SU-DHL-6 (cell line): Measurements from ENCODE around the gene TMEM37.

ENCODE experiments used
- EZH2phosphoT487 ChIP-seq: fragments of 200-600 bp; sonication (generic), shearing (Covaris generic); conservative IDR thresholded peaks from 2 replicates; pipeline ENCODE4 v1.6.1; 2018; ENCODE audit warnings: mild to moderate bottlenecking, antibody characterized with exemption, low read length, moderate library complexity, mixed read lengths
- TF ChIP-seq, protein P1 (sequence below): fragments of 200-600 bp; sonication (generic); IDR thresholded peaks from one replicate; pipeline ENCODE4 v1.5.1; 2017; ENCODE audit warnings: antibody characterized with exemption, mild to moderate bottlenecking, low read length, moderate library complexity; ENCODE audit not compliant: insufficient read depth, poor library complexity, severe bottlenecking

DNA sequence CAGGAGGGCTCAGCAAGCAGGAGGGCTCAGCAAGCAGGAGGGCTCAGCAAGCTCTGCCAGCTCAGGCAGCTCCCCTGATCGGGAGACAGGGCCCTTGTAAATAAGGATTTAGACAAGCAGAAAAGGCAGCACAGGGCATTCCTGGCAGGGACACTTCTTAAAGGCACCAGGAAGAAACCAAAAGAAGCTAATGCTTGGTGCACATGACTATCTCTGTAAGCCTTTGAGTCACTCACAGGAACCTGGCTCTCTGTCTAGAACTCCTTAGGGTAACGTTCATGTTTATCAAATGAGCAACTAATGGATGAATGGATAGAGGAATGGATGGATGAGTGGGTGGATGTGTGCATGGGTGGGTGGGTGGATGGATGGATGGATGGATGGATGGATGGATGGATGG is 28.4 kb downstream of the TMEM37 start:
- TF ChIP-seq, protein P1, sequence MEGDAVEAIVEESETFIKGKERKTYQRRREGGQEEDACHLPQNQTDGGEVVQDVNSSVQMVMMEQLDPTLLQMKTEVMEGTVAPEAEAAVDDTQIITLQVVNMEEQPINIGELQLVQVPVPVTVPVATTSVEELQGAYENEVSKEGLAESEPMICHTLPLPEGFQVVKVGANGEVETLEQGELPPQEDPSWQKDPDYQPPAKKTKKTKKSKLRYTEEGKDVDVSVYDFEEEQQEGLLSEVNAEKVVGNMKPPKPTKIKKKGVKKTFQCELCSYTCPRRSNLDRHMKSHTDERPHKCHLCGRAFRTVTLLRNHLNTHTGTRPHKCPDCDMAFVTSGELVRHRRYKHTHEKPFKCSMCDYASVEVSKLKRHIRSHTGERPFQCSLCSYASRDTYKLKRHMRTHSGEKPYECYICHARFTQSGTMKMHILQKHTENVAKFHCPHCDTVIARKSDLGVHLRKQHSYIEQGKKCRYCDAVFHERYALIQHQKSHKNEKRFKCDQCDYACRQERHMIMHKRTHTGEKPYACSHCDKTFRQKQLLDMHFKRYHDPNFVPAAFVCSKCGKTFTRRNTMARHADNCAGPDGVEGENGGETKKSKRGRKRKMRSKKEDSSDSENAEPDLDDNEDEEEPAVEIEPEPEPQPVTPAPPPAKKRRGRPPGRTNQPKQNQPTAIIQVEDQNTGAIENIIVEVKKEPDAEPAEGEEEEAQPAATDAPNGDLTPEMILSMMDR: no peak
- TF ChIP-seq EZH2phosphoT487: no peak
